ENCODE results near the gene KRTAP8-1. TPM values are rescaled to one million over a fixed set of nuclear protein-coding genes. Genes with fewer than 3 reads are reported as not detected.

Gene KRTAP8-1
- total RNA-seq, 2 experiments from 2014 or later, result not detected

Other genes starting within 250 kb of the KRTAP8-1 start
- gene KRTAP22-2, start 222.9 kb downstream of the KRTAP8-1 start, total RNA-seq, result not detected
- not detected for gene KRTAP6-3, start 220.8 kb downstream of the KRTAP8-1 start, total RNA-seq
- gene KRTAP6-2, start 214.4 kb downstream of the KRTAP8-1 start, total RNA-seq, result not detected
- not detected for gene KRTAP22-1, start 212.2 kb downstream of the KRTAP8-1 start, total RNA-seq
- not detected for gene KRTAP6-1, start 199.3 kb downstream of the KRTAP8-1 start, total RNA-seq
- gene KRTAP20-1, start 196.8 kb downstream of the KRTAP8-1 start, total RNA-seq, result not detected
- gene KRTAP20-4, start 192.6 kb downstream of the KRTAP8-1 start, total RNA-seq, result not detected
- gene KRTAP20-2, start 178.1 kb downstream of the KRTAP8-1 start, total RNA-seq, result not detected
- not detected for gene KRTAP20-3, start 170.4 kb downstream of the KRTAP8-1 start, total RNA-seq
- gene KRTAP21-3, start 94.5 kb downstream of the KRTAP8-1 start, total RNA-seq, result not detected
- gene KRTAP21-2, start 66.0 kb downstream of the KRTAP8-1 start, total RNA-seq, result not detected
- gene KRTAP21-1, start 57.8 kb downstream of the KRTAP8-1 start, total RNA-seq, result not detected
- gene KRTAP7-1, start 16.5 kb upstream of the KRTAP8-1 start, total RNA-seq, result not detected
- gene KRTAP11-1, start 68.3 kb upstream of the KRTAP8-1 start, total RNA-seq, result not detected
- gene KRTAP19-8, start 225.2 kb upstream of the KRTAP8-1 start, total RNA-seq, result not detected

Measured in activated CD4-positive, alpha-beta T cell treated with anti-CD3 and anti-CD28 coated beads, Interleukin-2, amount 10 ng/mL, durations not matched to agents 7 days and 5 days (primary cell).